ENCODE results near the gene MRPL34.

The MRPL34 gene

GRCh38 chr19:17340871-17341357, 35.2 kb downstream of the MRPL34 start:
- H3K4me3 ChIP-seq (ENCODE audit: low read length), result no peak overlapping the region
- no peak overlapping the region for H3K9ac ChIP-seq (ENCODE audit: low read depth, low read length)
- H3K4me2 ChIP-seq (ENCODE audit: low read length), result no peak overlapping the region
- H3K9me3 ChIP-seq (replicated peaks; ENCODE audit: low read length), result no peaks in the 10 kb centered on the region
- H3K4me1 ChIP-seq (ENCODE audit: control insufficient read depth, insufficient read depth, low read length), result peaks cover 6% of the 10 kb centered on the region
- peaks cover 5% of the 10 kb centered on the region for H3K36me3 ChIP-seq (ENCODE audit: insufficient read depth, low read length)
- no peaks in the 10 kb centered on the region for H3K27me3 ChIP-seq (ENCODE audit: control insufficient read depth, insufficient read depth, low read length)

- H3K4me3 ChIP-seq (ENCODE audit: low read length), result no peak overlapping the region
- no peaks in the 10 kb centered on the region for H3K27me3 ChIP-seq (ENCODE audit: control insufficient read depth, insufficient read depth, low read length)
- peaks cover 5% of the 10 kb centered on the region for H3K36me3 ChIP-seq (ENCODE audit: insufficient read depth, low read length)
- no peak overlapping the region for H3K9ac ChIP-seq (ENCODE audit: low read depth, low read length)
- no peak overlapping the region for H3K4me2 ChIP-seq (ENCODE audit: low read length)
- H3K9me3 ChIP-seq (replicated peaks; ENCODE audit: low read length), result no peaks in the 10 kb centered on the region
- H3K4me1 ChIP-seq (ENCODE audit: control insufficient read depth, insufficient read depth, low read length), result peaks cover 6% of the 10 kb centered on the region
These were observed 35.7 kb downstream of the MRPL34 start for GRCh38 chr19:17341386-17341785.

GRCh38 chr19:17341845-17342244, 36.2 kb downstream of the MRPL34 start:
- Histone ChIP-seq H3K9ac (ENCODE audit: low read depth, low read length) (no peak overlapping the region), H3K9me3 (replicated peaks; ENCODE audit: low read length) (no peaks in the 10 kb centered on the region), H3K4me1 (ENCODE audit: control insufficient read depth, insufficient read depth, low read length) (peaks cover 6% of the 10 kb centered on the region), H3K4me2 (ENCODE audit: low read length) (no peak overlapping the region), H3K36me3 (ENCODE audit: insufficient read depth, low read length) (peaks cover 5% of the 10 kb centered on the region), H3K4me3 (ENCODE audit: low read length) (no peak overlapping the region), H3K27me3 (ENCODE audit: control insufficient read depth, insufficient read depth, low read length) (no peaks in the 10 kb centered on the region)

- Histone ChIP-seq H3K9me3 (replicated peaks; ENCODE audit: low read length) (no peaks in the 10 kb centered on the region), H3K9ac (ENCODE audit: low read depth, low read length) (no peak overlapping the region), H3K4me3 (ENCODE audit: low read length) (no peak overlapping the region), H3K4me2 (ENCODE audit: low read length) (peak overlapping the region; percentile 31), H3K27me3 (ENCODE audit: control insufficient read depth, insufficient read depth, low read length) (peaks cover 12% of the 10 kb centered on the region), H3K4me1 (ENCODE audit: control insufficient read depth, insufficient read depth, low read length) (peaks cover 5% of the 10 kb centered on the region), H3K36me3 (ENCODE audit: insufficient read depth, low read length) (peaks cover 5% of the 10 kb centered on the region)
These were observed 40.5 kb downstream of the MRPL34 start for GRCh38 chr19:17346109-17346671.

GRCh38 chr19:17347361-17347760, 41.7 kb downstream of the MRPL34 start:
- Histone ChIP-seq H3K4me1 (ENCODE audit: control insufficient read depth, insufficient read depth, low read length) (peaks cover 5% of the 10 kb centered on the region), H3K27me3 (ENCODE audit: control insufficient read depth, insufficient read depth, low read length) (peaks cover 12% of the 10 kb centered on the region), H3K9me3 (replicated peaks; ENCODE audit: low read length) (no peaks in the 10 kb centered on the region), H3K9ac (ENCODE audit: low read depth, low read length) (no peak overlapping the region), H3K4me3 (ENCODE audit: low read length) (no peak overlapping the region), H3K4me2 (ENCODE audit: low read length) (no peak overlapping the region), H3K36me3 (ENCODE audit: insufficient read depth, low read length) (no peaks in the 10 kb centered on the region)

GRCh38 chr19:17347877-17348276, 42.2 kb downstream of the MRPL34 start:
- no peak overlapping the region for H3K9ac ChIP-seq (ENCODE audit: low read depth, low read length)
- H3K4me1 ChIP-seq (ENCODE audit: control insufficient read depth, insufficient read depth, low read length), result peaks cover 5% of the 10 kb centered on the region
- H3K4me3 ChIP-seq (ENCODE audit: low read length), result no peak overlapping the region
- H3K27me3 ChIP-seq (ENCODE audit: control insufficient read depth, insufficient read depth, low read length), result peaks cover 12% of the 10 kb centered on the region
- H3K9me3 ChIP-seq (replicated peaks; ENCODE audit: low read length), result no peaks in the 10 kb centered on the region
- H3K36me3 ChIP-seq (ENCODE audit: insufficient read depth, low read length), result no peaks in the 10 kb centered on the region
- no peak overlapping the region for H3K4me2 ChIP-seq (ENCODE audit: low read length)

GRCh38 chr19:17348700-17349099, 43.0 kb downstream of the MRPL34 start:
- Histone ChIP-seq H3K27me3 (ENCODE audit: control insufficient read depth, insufficient read depth, low read length) (peaks cover 20% of the 10 kb centered on the region), H3K4me1 (ENCODE audit: control insufficient read depth, insufficient read depth, low read length) (peaks cover 5% of the 10 kb centered on the region), H3K9me3 (replicated peaks; ENCODE audit: low read length) (no peaks in the 10 kb centered on the region), H3K36me3 (ENCODE audit: insufficient read depth, low read length) (no peaks in the 10 kb centered on the region), H3K4me3 (ENCODE audit: low read length) (peak overlapping the region; percentile 64), H3K4me2 (ENCODE audit: low read length) (peak overlapping the region; percentile 74), H3K9ac (ENCODE audit: low read depth, low read length) (peak overlapping the region; percentile 20)

GRCh38 chr19:17351815-17352435, 46.3 kb downstream of the MRPL34 start:
- Histone ChIP-seq H3K4me1 (ENCODE audit: control insufficient read depth, insufficient read depth, low read length) (peaks cover 5% of the 10 kb centered on the region), H3K27me3 (ENCODE audit: control insufficient read depth, insufficient read depth, low read length) (peaks cover 20% of the 10 kb centered on the region), H3K4me2 (ENCODE audit: low read length) (no peak overlapping the region), H3K36me3 (ENCODE audit: insufficient read depth, low read length) (no peaks in the 10 kb centered on the region), H3K4me3 (ENCODE audit: low read length) (no peak overlapping the region), H3K9me3 (replicated peaks; ENCODE audit: low read length) (no peaks in the 10 kb centered on the region), H3K9ac (ENCODE audit: low read depth, low read length) (no peak overlapping the region)

GRCh38 chr19:17352608-17353280, 47.1 kb downstream of the MRPL34 start:
- Histone ChIP-seq H3K36me3 (ENCODE audit: insufficient read depth, low read length) (no peaks in the 10 kb centered on the region), H3K27me3 (ENCODE audit: control insufficient read depth, insufficient read depth, low read length) (peaks cover 20% of the 10 kb centered on the region), H3K9me3 (replicated peaks; ENCODE audit: low read length) (no peaks in the 10 kb centered on the region), H3K4me3 (ENCODE audit: low read length) (no peak overlapping the region), H3K4me2 (ENCODE audit: low read length) (no peak overlapping the region), H3K4me1 (ENCODE audit: control insufficient read depth, insufficient read depth, low read length) (peaks cover 5% of the 10 kb centered on the region), H3K9ac (ENCODE audit: low read depth, low read length) (no peak overlapping the region)

- Histone ChIP-seq H3K27me3 (ENCODE audit: control insufficient read depth, insufficient read depth, low read length) (peaks cover 20% of the 10 kb centered on the region), H3K9ac (ENCODE audit: low read depth, low read length) (no peak overlapping the region), H3K4me1 (ENCODE audit: control insufficient read depth, insufficient read depth, low read length) (peaks cover 9% of the 10 kb centered on the region), H3K4me2 (ENCODE audit: low read length) (no peak overlapping the region), H3K9me3 (replicated peaks; ENCODE audit: low read length) (no peaks in the 10 kb centered on the region), H3K4me3 (ENCODE audit: low read length) (no peak overlapping the region), H3K36me3 (ENCODE audit: insufficient read depth, low read length) (no peaks in the 10 kb centered on the region)
These were observed 47.7 kb downstream of the MRPL34 start for GRCh38 chr19:17353386-17353785.
